NCI-H128 (cell line): Measurements from ENCODE around the gene NAPB.

ENCODE experiments used
- DNase-seq: peaks from one replicate; lab custom pipeline; 2025; ENCODE audit not compliant: unreplicated experiment; lab: John Stamatoyannopoulos, UW

Gene NAPB

GRCh38 chr20:23438661-23439060 is 17.4 kb upstream of the NAPB start:
- no peak for DNase-seq

GRCh38 chr20:23437126-23437899 is 16.0 kb upstream of the NAPB start:
- DNase-seq = no peak

- DNase-seq = no peak
These were observed 15.4 kb upstream of the NAPB start for GRCh38 chr20:23436681-23437080.

- no peak for DNase-seq
These were observed 14.6 kb upstream of the NAPB start for GRCh38 chr20:23435626-23436539.

GRCh38 chr20:23434521-23435313 is 13.4 kb upstream of the NAPB start:
- DNase-seq = no peak

- no peak for DNase-seq
These were observed 12.3 kb upstream of the NAPB start for GRCh38 chr20:23433628-23434027.

GRCh38 chr20:23425129-23425528 is 3.8 kb upstream of the NAPB start:
- DNase-seq = no peak

GRCh38 chr20:23419995-23420901 is 1.0 kb downstream of the NAPB start:
- no peak for DNase-seq

- no peak for DNase-seq
These were observed 1.7 kb downstream of the NAPB start for GRCh38 chr20:23419657-23419994.

GRCh38 chr20:23417861-23418260 is 3.4 kb downstream of the NAPB start:
- no peak for DNase-seq

- no peak for DNase-seq
These were observed 5.2 kb downstream of the NAPB start for GRCh38 chr20:23415959-23416583.

GRCh38 chr20:23415555-23415954 is 5.7 kb downstream of the NAPB start:
- no peak for DNase-seq

GRCh38 chr20:23414526-23415188 is 6.6 kb downstream of the NAPB start:
- DNase-seq = no peak

- DNase-seq = no peak
These were observed 7.3 kb downstream of the NAPB start for GRCh38 chr20:23413862-23414422.

GRCh38 chr20:23412026-23412425 is 9.3 kb downstream of the NAPB start:
- no peak for DNase-seq

GRCh38 chr20:23410916-23411695 is 10.2 kb downstream of the NAPB start:
- no peak for DNase-seq

- DNase-seq = no peak
These were observed 11.5 kb downstream of the NAPB start for GRCh38 chr20:23409800-23410199.

GRCh38 chr20:23408957-23409356 is 12.3 kb downstream of the NAPB start:
- DNase-seq = no peak
